Hippocampal formation (tissue), 2 donors: ENCODE measurements around the gene TUB.

ENCODE experiments used
- DNase-seq, 2 donors: peaks; one replicate each; lab custom pipeline; 2025; lab: John Stamatoyannopoulos, UW

The TUB gene

GRCh38 chr11:8045839-8046238, 35.2 kb upstream of the TUB start:
- no peak for DNase-seq

GRCh38 chr11:8047382-8047781, 33.6 kb upstream of the TUB start:
- no peak for DNase-seq

GRCh38 chr11:8049084-8049483, 31.9 kb upstream of the TUB start:
- DNase-seq, result no peak

GRCh38 chr11:8055091-8055835, 25.7 kb upstream of the TUB start:
- DNase-seq, result no peak

- DNase-seq, result no peak
Observed at GRCh38 chr11:8055836-8056526, 25.0 kb upstream of the TUB start.

GRCh38 chr11:8056810-8057463, 24.1 kb upstream of the TUB start:
- DNase-seq, result no peak

GRCh38 chr11:8058216-8058615, 22.8 kb upstream of the TUB start:
- no peak for DNase-seq

- no peak for DNase-seq
Observed at GRCh38 chr11:8059030-8059429, 22.0 kb upstream of the TUB start.

GRCh38 chr11:8059571-8060011, 21.4 kb upstream of the TUB start:
- no peak for DNase-seq

- no peak for DNase-seq
Observed at GRCh38 chr11:8060146-8060719, 20.8 kb upstream of the TUB start.

- DNase-seq, result no peak
Observed at GRCh38 chr11:8060801-8061554, 20.0 kb upstream of the TUB start.

- DNase-seq, result no peak
Observed at GRCh38 chr11:8061555-8062428, 19.2 kb upstream of the TUB start.

- no peak for DNase-seq
Observed at GRCh38 chr11:8062781-8063257, 18.2 kb upstream of the TUB start.

GRCh38 chr11:8063324-8063723, 17.7 kb upstream of the TUB start:
- no peak for DNase-seq

- no peak for DNase-seq
Observed at GRCh38 chr11:8065031-8065430, 16.0 kb upstream of the TUB start.

GRCh38 chr11:8066036-8066910, 14.7 kb upstream of the TUB start:
- no peak for DNase-seq

GRCh38 chr11:8066911-8067455, 14.0 kb upstream of the TUB start:
- DNase-seq, result no peak

GRCh38 chr11:8067567-8067928, 13.5 kb upstream of the TUB start:
- DNase-seq, result no peak

GRCh38 chr11:8067929-8068575, 13.0 kb upstream of the TUB start:
- no peak for DNase-seq
